GM12878 (cell line): ENCODE results near the gene SUCO.

ENCODE experiments used
- CHD1 ChIP-seq: IDR thresholded peaks from 2 replicates; pipeline ENCODE4 v1.6.1; 2012; ENCODE audit warnings: low read depth, low read length, improper control_type of control experiment
- CHD2 ChIP-seq: IDR thresholded peaks from 2 replicates; pipeline ENCODE4 v1.6.1; 2011; ENCODE audit warnings: low read depth, low read length, improper control_type of control experiment, borderline replicate concordance
- EP300 ChIP-seq, 2 experiments: fragments of 150-350 bp in 1 of 2; IDR thresholded peaks; 2 replicates each; pipeline ENCODE4 v1.6.1; 2011 to 2012; ENCODE audit warnings: low read depth in 2 of 2, low read length in 2 of 2, borderline replicate concordance in 1 of 2, improper control_type of control experiment in 1 of 2, inconsistent platforms in 1 of 2; ENCODE audit not compliant: control insufficient read depth in 1 of 2
- SRF ChIP-seq, 2 experiments: IDR thresholded peaks; 2 replicates each; pipeline ENCODE4 v1.6.1; 2011; ENCODE audit warnings: low read depth in 2 of 2, low read length in 2 of 2, mild to moderate bottlenecking in 1 of 2, moderate library complexity in 1 of 2
- USF2 ChIP-seq: IDR thresholded peaks from 2 replicates; pipeline ENCODE4 v1.6.1; 2011; ENCODE audit warnings: low read depth, low read length, improper control_type of control experiment, borderline replicate concordance

GRCh38 chr1:172641492-172641891 is 108.5 kb downstream of the SUCO start:
- no peak for TF ChIP-seq EP300 (IDR thresholded peaks at IDR 0.05; ENCODE audit: borderline replicate concordance in 1 of 2, control insufficient read depth in 1 of 2, low read depth in 2 of 2, low read length in 2 of 2)
- no peak for TF ChIP-seq USF2
- no peak for TF ChIP-seq CHD2
- TF ChIP-seq CHD1, result no peak
- no peak for TF ChIP-seq SRF (IDR thresholded peaks at IDR 0.05; ENCODE audit: low read depth in 2 of 2, low read length in 2 of 2)
